ENCODE measurements around the gene TRPV6.

The TRPV6 gene

GRCh38 chr7:142885311-142886230, at the start of gene TRPV6:
TRPV6 (minus strand) TSS chr7:142885745.
- no peaks in the 10 kb centered on the region for H3K4me1 Mint-ChIP-seq
- H3K9me3 Mint-ChIP-seq: no peaks in the 10 kb centered on the region
- no peak within 1 kb of the TSS for H3K27ac Mint-ChIP-seq
- H3K36me3 Mint-ChIP-seq: no peaks in the 10 kb centered on the region
- no peak within 1 kb of the TSS for H3K4me3 Mint-ChIP-seq
- H3K27me3 Mint-ChIP-seq: no peaks in the 10 kb centered on the region

GRCh38 chr7:142934056-142934455, 48.5 kb upstream of the TRPV6 start:
- Mint-ChIP-seq H3K27me3 (peaks cover 1% of the 10 kb centered on the region), H3K4me1 (no peaks in the 10 kb centered on the region), H3K9me3 (no peaks in the 10 kb centered on the region), H3K36me3 (no peaks in the 10 kb centered on the region), H3K4me3 (no peak overlapping the region), H3K27ac (no peak overlapping the region)

GRCh38 chr7:142933624-142934023, 48.1 kb upstream of the TRPV6 start, which contains the start of gene TRPV5:
TRPV5 (minus strand) TSS chr7:142933746; CDS start chr7:142933459, 287 bp downstream.
- Mint-ChIP-seq H3K9me3 (no peaks in the 10 kb centered on the region), H3K36me3 (no peaks in the 10 kb centered on the region), H3K27ac (no peak within 1 kb of the TSS), H3K4me1 (no peaks in the 10 kb centered on the region), H3K27me3 (peaks cover 1% of the 10 kb centered on the region), H3K4me3 (no peak within 1 kb of the TSS)

GRCh38 chr7:142933092-142933475, 47.5 kb upstream of the TRPV6 start:
- no peaks in the 10 kb centered on the region for H3K4me1 Mint-ChIP-seq
- H3K4me3 Mint-ChIP-seq: no peak overlapping the region
- H3K27me3 Mint-ChIP-seq: peaks cover 1% of the 10 kb centered on the region

GRCh38 chr7:142932386-142933091, 47.0 kb upstream of the TRPV6 start:
- peaks cover 1% of the 10 kb centered on the region for H3K27me3 Mint-ChIP-seq

More at GRCh38 chr7:142933092-142933475, 47.5 kb upstream of the TRPV6 start:
- Mint-ChIP-seq H3K9me3 (no peaks in the 10 kb centered on the region), H3K27ac (no peak overlapping the region), H3K36me3 (no peaks in the 10 kb centered on the region)

GRCh38 chr7:142930126-142930730, 44.7 kb upstream of the TRPV6 start:
- H3K36me3 Mint-ChIP-seq: no peaks in the 10 kb centered on the region
- no peak overlapping the region for H3K4me3 Mint-ChIP-seq

More at GRCh38 chr7:142932386-142933091, 47.0 kb upstream of the TRPV6 start:
- no peaks in the 10 kb centered on the region for H3K4me1 Mint-ChIP-seq
- no peak overlapping the region for H3K27ac Mint-ChIP-seq
- H3K36me3 Mint-ChIP-seq: no peaks in the 10 kb centered on the region
- H3K4me3 Mint-ChIP-seq: no peak overlapping the region
- no peaks in the 10 kb centered on the region for H3K9me3 Mint-ChIP-seq

GRCh38 chr7:142927949-142928348, 42.4 kb upstream of the TRPV6 start:
- no peaks in the 10 kb centered on the region for H3K4me1 Mint-ChIP-seq
- H3K27me3 Mint-ChIP-seq: no peaks in the 10 kb centered on the region
- no peaks in the 10 kb centered on the region for H3K36me3 Mint-ChIP-seq
- no peak overlapping the region for H3K27ac Mint-ChIP-seq
- H3K4me3 Mint-ChIP-seq: no peak overlapping the region
- H3K9me3 Mint-ChIP-seq: no peaks in the 10 kb centered on the region

More at GRCh38 chr7:142930126-142930730, 44.7 kb upstream of the TRPV6 start:
- no peak overlapping the region for H3K27ac Mint-ChIP-seq
- no peaks in the 10 kb centered on the region for H3K4me1 Mint-ChIP-seq
- H3K9me3 Mint-ChIP-seq: no peaks in the 10 kb centered on the region
- H3K27me3 Mint-ChIP-seq: no peaks in the 10 kb centered on the region

GRCh38 chr7:142927085-142927745, 41.7 kb upstream of the TRPV6 start:
- Mint-ChIP-seq H3K36me3 (no peaks in the 10 kb centered on the region), H3K9me3 (no peaks in the 10 kb centered on the region), H3K27me3 (no peaks in the 10 kb centered on the region), H3K27ac (no peak overlapping the region), H3K4me3 (no peak overlapping the region), H3K4me1 (no peaks in the 10 kb centered on the region)

- peaks cover 4% of the 10 kb centered on the region for H3K27me3 Mint-ChIP-seq
- H3K4me3 Mint-ChIP-seq: no peak overlapping the region
- no peaks in the 10 kb centered on the region for H3K36me3 Mint-ChIP-seq
- H3K4me1 Mint-ChIP-seq: no peaks in the 10 kb centered on the region
- no peak overlapping the region for H3K27ac Mint-ChIP-seq
- H3K9me3 Mint-ChIP-seq: no peaks in the 10 kb centered on the region
These were observed 39.9 kb upstream of the TRPV6 start for GRCh38 chr7:142925413-142925812.

GRCh38 chr7:142923391-142923790, 37.8 kb upstream of the TRPV6 start:
- no peaks in the 10 kb centered on the region for H3K36me3 Mint-ChIP-seq
- H3K9me3 Mint-ChIP-seq: no peaks in the 10 kb centered on the region
- no peak overlapping the region for H3K27ac Mint-ChIP-seq

GRCh38 chr7:142919656-142920055, 34.1 kb upstream of the TRPV6 start:
- H3K27me3 Mint-ChIP-seq: peaks cover 6% of the 10 kb centered on the region
- H3K4me1 Mint-ChIP-seq: no peaks in the 10 kb centered on the region
- no peaks in the 10 kb centered on the region for H3K9me3 Mint-ChIP-seq
- no peaks in the 10 kb centered on the region for H3K36me3 Mint-ChIP-seq
- H3K4me3 Mint-ChIP-seq: no peak overlapping the region
- H3K27ac Mint-ChIP-seq: no peak overlapping the region

More at GRCh38 chr7:142923391-142923790, 37.8 kb upstream of the TRPV6 start:
- H3K4me1 Mint-ChIP-seq: no peaks in the 10 kb centered on the region
- peaks cover 4% of the 10 kb centered on the region for H3K27me3 Mint-ChIP-seq
- H3K4me3 Mint-ChIP-seq: no peak overlapping the region

- Mint-ChIP-seq H3K4me3 (no peak overlapping the region), H3K27me3 (peaks cover 8% of the 10 kb centered on the region), H3K36me3 (no peaks in the 10 kb centered on the region), H3K9me3 (no peaks in the 10 kb centered on the region), H3K4me1 (no peaks in the 10 kb centered on the region), H3K27ac (no peak overlapping the region)
These were observed 33.4 kb upstream of the TRPV6 start for GRCh38 chr7:142918901-142919300.

GRCh38 chr7:142917447-142917846, 31.9 kb upstream of the TRPV6 start:
- Mint-ChIP-seq H3K9me3 (no peaks in the 10 kb centered on the region), H3K27ac (no peak overlapping the region), H3K4me3 (no peak overlapping the region), H3K36me3 (no peaks in the 10 kb centered on the region), H3K27me3 (peaks cover 8% of the 10 kb centered on the region), H3K4me1 (no peaks in the 10 kb centered on the region)

GRCh38 chr7:142916508-142916907, 31.0 kb upstream of the TRPV6 start:
- Mint-ChIP-seq H3K4me1 (no peaks in the 10 kb centered on the region), H3K4me3 (no peak overlapping the region), H3K9me3 (no peaks in the 10 kb centered on the region), H3K27me3 (peaks cover 4% of the 10 kb centered on the region), H3K36me3 (no peaks in the 10 kb centered on the region), H3K27ac (no peak overlapping the region)

- Mint-ChIP-seq H3K27me3 (peaks cover 4% of the 10 kb centered on the region), H3K9me3 (no peaks in the 10 kb centered on the region), H3K27ac (no peak overlapping the region), H3K4me3 (no peak overlapping the region), H3K36me3 (no peaks in the 10 kb centered on the region), H3K4me1 (no peaks in the 10 kb centered on the region)
These were observed 29.8 kb upstream of the TRPV6 start for GRCh38 chr7:142915315-142915714.
